Suprapubic skin (tissue), 4 donors: Measurements from ENCODE around the gene ADAMTS15. TPM values are rescaled to one million over a fixed set of nuclear protein-coding genes. Genes with fewer than 3 reads are reported as not detected.

Experiments used
- DNase-seq, 2 donors: peaks; one replicate each; pipeline ENCODE4 v3.0.0-alpha.2; 2019; ENCODE audit warnings: low spot score in 2 of 2
- H3K27ac ChIP-seq: fragments of 200-600 bp; sonication (generic); one replicate; pipeline ENCODE4 v1.5.1; 2019
- H3K27me3 ChIP-seq: fragments of 200-600 bp; sonication (generic); one replicate; pipeline ENCODE4 v1.5.1; 2019
- H3K36me3 ChIP-seq: fragments of 200-600 bp; sonication (generic); one replicate; pipeline ENCODE4 v1.5.1; 2019
- H3K4me1 ChIP-seq: fragments of 200-600 bp; sonication (generic); one replicate; pipeline ENCODE4 v1.5.1; 2019
- H3K4me3 ChIP-seq: fragments of 200-600 bp; sonication (generic); one replicate; pipeline ENCODE4 v1.5.1; 2019; ENCODE audit warnings: mild to moderate bottlenecking
- H3K9me3 ChIP-seq: fragments of 200-600 bp; sonication (generic); one replicate; pipeline ENCODE4 v1.5.1; 2019
- CTCF ChIP-seq, 2 donors: fragments of 200-600 bp in 1 of 2; fragments of 450-650 bp in 1 of 2; sonication (generic) in 1 of 2; IDR thresholded peaks; one replicate each; pipeline ENCODE4 v1.5.1; 2016 to 2019; ENCODE audit warnings: antibody characterized with exemption in 2 of 2, mild to moderate bottlenecking in 1 of 2, moderate library complexity in 1 of 2
- EP300 ChIP-seq: sonication (generic); formaldehyde crosslinking; IDR thresholded peaks from one replicate; pipeline ENCODE4 v1.6.1; 2017; ENCODE audit warnings: antibody characterized with exemption
- POLR2A ChIP-seq, 2 donors: fragments of 450-650 bp; IDR thresholded peaks; one replicate each; pipeline ENCODE4 v1.6.1; 2017; ENCODE audit warnings: antibody characterized with exemption in 2 of 2, mild to moderate bottlenecking in 2 of 2, moderate library complexity in 2 of 2
- POLR2AphosphoS5 ChIP-seq, 3 donors: sonication (generic); formaldehyde crosslinking; IDR thresholded peaks; one replicate each; pipeline ENCODE4 v1.6.1; 2017; ENCODE audit warnings: antibody characterized with exemption in 3 of 3
- WGBS: methylation state at CpG from one replicate; pipeline ENCODE4 v1.1.5; 2018; 5-methylcytosine and 5-hydroxymethylcytosine counted together
- total RNA-seq, 4 donors: library from RNA; depleted of rRNA; stranded (reverse); fragments of >200 nt; gene quantifications; one replicate each; pipeline ENCODE4 v1.1.0, GENCODE V29; 2016

Gene ADAMTS15
- total RNA-seq, 4 donors from 2014 or later: 3.8 to 7.2 (median 5.7) TPM

GRCh38 chr11:130408901-130409300 is 39.5 kb upstream of the ADAMTS15 start:
- no peak for DNase-seq
- WGBS: 91% methylated on average over 8 of the region's 8 CpGs
- Histone ChIP-seq H3K4me1 (peaks cover 12% of the 10 kb centered on the region), H3K27me3 (no peaks in the 10 kb centered on the region), H3K4me3 (no peak overlapping the region), H3K27ac (no peak overlapping the region), H3K36me3 (no peaks in the 10 kb centered on the region), H3K9me3 (no peaks in the 10 kb centered on the region)
- TF ChIP-seq POLR2A (IDR thresholded peaks at IDR 0.05) (no peak), CTCF (IDR thresholded peaks at IDR 0.05) (no peak), EP300 (no peak), POLR2AphosphoS5 (IDR thresholded peaks at IDR 0.05) (no peak)

GRCh38 chr11:130409594-130410388 is 38.7 kb upstream of the ADAMTS15 start:
- WGBS: 75% methylated on average over 6 of the region's 7 CpGs
- Histone ChIP-seq H3K4me3 (no peak overlapping the region), H3K27ac (no peak overlapping the region)

GRCh38 chr11:130411223-130411622 is 37.2 kb upstream of the ADAMTS15 start:
- peaks cover 12% of the 10 kb centered on the region for H3K4me1 ChIP-seq
- no peak overlapping the region for H3K27ac ChIP-seq
- no peak for TF ChIP-seq EP300
- no peak for TF ChIP-seq POLR2AphosphoS5 (IDR thresholded peaks at IDR 0.05)
- TF ChIP-seq CTCF (IDR thresholded peaks at IDR 0.05): no peak
- TF ChIP-seq POLR2A (IDR thresholded peaks at IDR 0.05): no peak
- no peak overlapping the region for H3K4me3 ChIP-seq
- no peaks in the 10 kb centered on the region for H3K9me3 ChIP-seq
- H3K36me3 ChIP-seq: no peaks in the 10 kb centered on the region
- peaks cover 4% of the 10 kb centered on the region for H3K27me3 ChIP-seq
- WGBS: 90% methylated on average over 11 of the region's 11 CpGs
- no peak for DNase-seq

More at GRCh38 chr11:130409594-130410388, 38.7 kb upstream of the ADAMTS15 start:
- Histone ChIP-seq H3K36me3 (no peaks in the 10 kb centered on the region), H3K4me1 (peaks cover 12% of the 10 kb centered on the region), H3K9me3 (no peaks in the 10 kb centered on the region), H3K27me3 (no peaks in the 10 kb centered on the region)
- no peak for DNase-seq
- TF ChIP-seq POLR2AphosphoS5 (IDR thresholded peaks at IDR 0.05) (no peak), POLR2A (IDR thresholded peaks at IDR 0.05) (no peak), CTCF (IDR thresholded peaks at IDR 0.05) (no peak), EP300 (no peak)

- no peak overlapping the region for H3K27ac ChIP-seq
- WGBS: 52% methylated on average over 16 of the region's 16 CpGs
These were observed 34.9 kb upstream of the ADAMTS15 start for GRCh38 chr11:130413405-130414106.

More at GRCh38 chr11:130413405-130414106, 34.9 kb upstream of the ADAMTS15 start:
- Histone ChIP-seq H3K9me3 (no peaks in the 10 kb centered on the region), H3K4me1 (peaks cover 8% of the 10 kb centered on the region), H3K36me3 (no peaks in the 10 kb centered on the region), H3K27me3 (peaks cover 5% of the 10 kb centered on the region), H3K4me3 (no peak overlapping the region)
- TF ChIP-seq POLR2A (IDR thresholded peaks at IDR 0.05) (no peak), EP300 (no peak), CTCF (IDR thresholded peaks at IDR 0.05) (no peak), POLR2AphosphoS5 (IDR thresholded peaks at IDR 0.05) (no peak)
- no peak for DNase-seq
